GM20000 (cell line): ENCODE results near the gene KRT38.

ENCODE experiments used
- DNase-seq: peaks from one replicate; pipeline ENCODE4 v3.0.0; 2012; ENCODE audit warnings: low spot score
- CTCF ChIP-seq: IDR thresholded peaks from 2 replicates; pipeline ENCODE4 v1.5.1; 2012; ENCODE audit warnings: mild to moderate bottlenecking, control low read depth; ENCODE audit errors: extremely low read depth, missing control alignments

Gene KRT38

GRCh38 chr17:41474863-41475262 is 34.1 kb upstream of the KRT38 start:
- no peak for TF ChIP-seq CTCF
- no peak for DNase-seq

- DNase-seq, result no peak
- TF ChIP-seq CTCF, result no peak
These were observed 27.6 kb upstream of the KRT38 start for GRCh38 chr17:41468346-41468745.

- no peak for TF ChIP-seq CTCF
- DNase-seq, result no peak
These were observed 26.8 kb upstream of the KRT38 start for GRCh38 chr17:41467561-41467960.

GRCh38 chr17:41466988-41467387 is 26.2 kb upstream of the KRT38 start, which contains the start of gene KRT32:
Gene KRT32 (minus strand): TSS chr17:41467386. CDS start chr17:41467325, 61 bp downstream.
- TF ChIP-seq CTCF, result no peak
- DNase-seq, result no peak

GRCh38 chr17:41464682-41465081 is 23.9 kb upstream of the KRT38 start:
- no peak for TF ChIP-seq CTCF
- DNase-seq, result no peak

GRCh38 chr17:41464173-41464572 is 23.4 kb upstream of the KRT38 start:
- no peak for TF ChIP-seq CTCF
- no peak for DNase-seq

GRCh38 chr17:41463746-41464145 is 23.0 kb upstream of the KRT38 start:
- no peak for DNase-seq
- TF ChIP-seq CTCF, result no peak
